Prostate gland (tissue), 2 donors: Measurements from ENCODE around the gene N4BP2.

Source experiments
- CTCF ChIP-seq, 4 experiments: fragments of 200-600 bp in 2 of 4; fragments of 450-650 bp in 2 of 4; sonication (generic) in 2 of 4; IDR thresholded peaks; 1 replicate in 3 of 4; 2 replicates in 1 of 4; pipeline ENCODE4 v1.5.1; 2016 to 2019; ENCODE audit warnings: antibody characterized with exemption in 4 of 4, mild to moderate bottlenecking in 2 of 4, moderate library complexity in 2 of 4
- POLR2A ChIP-seq: fragments of 450-650 bp; IDR thresholded peaks from one replicate; pipeline ENCODE4 v1.6.1; 2016; ENCODE audit warnings: antibody characterized with exemption, mild to moderate bottlenecking

- TF ChIP-seq CTCF (IDR thresholded peaks at IDR 0.05) (no peak), POLR2A (no peak)
Measured at GRCh38 chr4:40182001-40182400, 125.4 kb downstream of the N4BP2 start.
